Suprapubic skin (tissue), 4 donors: Measurements from ENCODE around the gene NBEA. TPM values are rescaled to one million over a fixed set of nuclear protein-coding genes. Genes with fewer than 3 reads are reported as not detected.

ENCODE experiments used
- DNase-seq, 2 donors: peaks; one replicate each; pipeline ENCODE4 v3.0.0-alpha.2; 2019; ENCODE audit warnings: low spot score in 2 of 2
- H3K27ac ChIP-seq: fragments of 200-600 bp; sonication (generic); one replicate; pipeline ENCODE4 v1.5.1; 2019
- H3K27me3 ChIP-seq: fragments of 200-600 bp; sonication (generic); one replicate; pipeline ENCODE4 v1.5.1; 2019
- H3K36me3 ChIP-seq: fragments of 200-600 bp; sonication (generic); one replicate; pipeline ENCODE4 v1.5.1; 2019
- H3K4me1 ChIP-seq: fragments of 200-600 bp; sonication (generic); one replicate; pipeline ENCODE4 v1.5.1; 2019
- H3K4me3 ChIP-seq: fragments of 200-600 bp; sonication (generic); one replicate; pipeline ENCODE4 v1.5.1; 2019; ENCODE audit warnings: mild to moderate bottlenecking
- H3K9me3 ChIP-seq: fragments of 200-600 bp; sonication (generic); one replicate; pipeline ENCODE4 v1.5.1; 2019
- CTCF ChIP-seq, 2 donors: fragments of 200-600 bp in 1 of 2; fragments of 450-650 bp in 1 of 2; sonication (generic) in 1 of 2; IDR thresholded peaks; one replicate each; pipeline ENCODE4 v1.5.1; 2016 to 2019; ENCODE audit warnings: antibody characterized with exemption in 2 of 2, mild to moderate bottlenecking in 1 of 2, moderate library complexity in 1 of 2
- EP300 ChIP-seq: sonication (generic); formaldehyde crosslinking; IDR thresholded peaks from one replicate; pipeline ENCODE4 v1.6.1; 2017; ENCODE audit warnings: antibody characterized with exemption
- POLR2A ChIP-seq, 2 donors: fragments of 450-650 bp; IDR thresholded peaks; one replicate each; pipeline ENCODE4 v1.6.1; 2017; ENCODE audit warnings: antibody characterized with exemption in 2 of 2, mild to moderate bottlenecking in 2 of 2, moderate library complexity in 2 of 2
- POLR2AphosphoS5 ChIP-seq, 3 donors: sonication (generic); formaldehyde crosslinking; IDR thresholded peaks; one replicate each; pipeline ENCODE4 v1.6.1; 2017; ENCODE audit warnings: antibody characterized with exemption in 3 of 3
- WGBS: methylation state at CpG from one replicate; pipeline ENCODE4 v1.1.5; 2018; 5-methylcytosine and 5-hydroxymethylcytosine counted together
- total RNA-seq, 4 donors: library from RNA; depleted of rRNA; stranded (reverse); fragments of >200 nt; gene quantifications; one replicate each; pipeline ENCODE4 v1.1.0, GENCODE V29; 2016

The NBEA gene
- total RNA-seq, 4 donors from 2014 or later, result 3.1 to 9.7 (median 4.1) TPM

GRCh38 chr13:35526577-35526976, 584.5 kb downstream of the NBEA start:
- H3K36me3 ChIP-seq, result no peaks in the 10 kb centered on the region
- TF ChIP-seq CTCF (IDR thresholded peaks at IDR 0.05) (no peak), POLR2A (IDR thresholded peaks at IDR 0.05) (no peak), EP300 (no peak), POLR2AphosphoS5 (IDR thresholded peaks at IDR 0.05) (no peak)
- WGBS, result 96% methylated on average over 6 of the region's 6 CpGs
- H3K4me1 ChIP-seq, result no peaks in the 10 kb centered on the region
- no peak overlapping the region for H3K27ac ChIP-seq
- no peaks in the 10 kb centered on the region for H3K9me3 ChIP-seq
- H3K27me3 ChIP-seq, result no peaks in the 10 kb centered on the region
- no peak for DNase-seq
- H3K4me3 ChIP-seq, result no peak overlapping the region

GRCh38 chr13:35527451-35527850, 585.4 kb downstream of the NBEA start:
- no peak overlapping the region for H3K4me3 ChIP-seq
- no peak for TF ChIP-seq POLR2A (IDR thresholded peaks at IDR 0.05)
- no peak for TF ChIP-seq POLR2AphosphoS5 (IDR thresholded peaks at IDR 0.05)
- TF ChIP-seq EP300, result no peak
- no peak for TF ChIP-seq CTCF (IDR thresholded peaks at IDR 0.05)
- no peaks in the 10 kb centered on the region for H3K4me1 ChIP-seq
- H3K27me3 ChIP-seq, result no peaks in the 10 kb centered on the region
- H3K9me3 ChIP-seq, result no peaks in the 10 kb centered on the region
- DNase-seq, result no peak
- no peak overlapping the region for H3K27ac ChIP-seq
- H3K36me3 ChIP-seq, result no peaks in the 10 kb centered on the region
- 90% methylated on average over 2 of the region's 10 CpGs for WGBS

GRCh38 chr13:35530147-35530546, 588.1 kb downstream of the NBEA start:
- no peaks in the 10 kb centered on the region for H3K4me1 ChIP-seq
- DNase-seq, result no peak
- no peaks in the 10 kb centered on the region for H3K9me3 ChIP-seq
- WGBS, result 74% methylated on average over 5 of the region's 5 CpGs
- no peaks in the 10 kb centered on the region for H3K36me3 ChIP-seq
- no peak overlapping the region for H3K4me3 ChIP-seq
- H3K27ac ChIP-seq, result no peak overlapping the region
- TF ChIP-seq POLR2A (IDR thresholded peaks at IDR 0.05), result no peak
- no peak for TF ChIP-seq CTCF (IDR thresholded peaks at IDR 0.05)
- TF ChIP-seq EP300, result no peak
- no peak for TF ChIP-seq POLR2AphosphoS5 (IDR thresholded peaks at IDR 0.05)
- H3K27me3 ChIP-seq, result no peaks in the 10 kb centered on the region

- Histone ChIP-seq H3K36me3 (no peaks in the 10 kb centered on the region), H3K27me3 (no peaks in the 10 kb centered on the region), H3K27ac (no peak overlapping the region), H3K9me3 (no peaks in the 10 kb centered on the region), H3K4me3 (no peak overlapping the region), H3K4me1 (no peaks in the 10 kb centered on the region)
- DNase-seq, result no peak
- TF ChIP-seq EP300, result no peak
- TF ChIP-seq POLR2AphosphoS5 (IDR thresholded peaks at IDR 0.05), result no peak
- TF ChIP-seq CTCF (IDR thresholded peaks at IDR 0.05), result no peak
- TF ChIP-seq POLR2A (IDR thresholded peaks at IDR 0.05), result no peak
- WGBS, result 67% methylated on average over 3 of the region's 3 CpGs
Observed at GRCh38 chr13:35530581-35530980, 588.5 kb downstream of the NBEA start.

GRCh38 chr13:35531526-35531925, 589.5 kb downstream of the NBEA start:
- no peak for TF ChIP-seq CTCF (IDR thresholded peaks at IDR 0.05)
- no peak for TF ChIP-seq POLR2AphosphoS5 (IDR thresholded peaks at IDR 0.05)
- no peak for TF ChIP-seq POLR2A (IDR thresholded peaks at IDR 0.05)
- TF ChIP-seq EP300, result no peak
- Histone ChIP-seq H3K4me1 (no peaks in the 10 kb centered on the region), H3K9me3 (no peaks in the 10 kb centered on the region), H3K4me3 (no peak overlapping the region), H3K36me3 (no peaks in the 10 kb centered on the region), H3K27me3 (no peaks in the 10 kb centered on the region), H3K27ac (no peak overlapping the region)
- WGBS, result 86% methylated on average over 1 of the region's 1 CpG
- no peak for DNase-seq
